PFSK-1 (cell line): ENCODE measurements around the gene LHX5.

ENCODE experiments used
- FOXP2 ChIP-seq: optimal IDR thresholded peaks from 2 replicates; pipeline ENCODE3; 2011; ENCODE audit warnings: borderline replicate concordance, control low read depth, inconsistent platforms; ENCODE audit not compliant: insufficient read depth; ENCODE audit errors: extremely low read length, extremely low read depth
- POLR2AphosphoS5 ChIP-seq: IDR thresholded peaks from 2 replicates; pipeline ENCODE4 v1.6.1; 2012; ENCODE audit warnings: low read depth, mild to moderate bottlenecking, control low read depth, low read length, moderate library complexity
- SIN3A ChIP-seq: IDR thresholded peaks from 2 replicates; pipeline ENCODE4 v1.6.1; 2012; ENCODE audit warnings: mild to moderate bottlenecking, low read length, moderate library complexity, borderline replicate concordance; ENCODE audit not compliant: insufficient read depth
- TAF1 ChIP-seq: IDR thresholded peaks from 2 replicates; pipeline ENCODE4 v1.6.1; 2012; ENCODE audit warnings: low read length, control low read depth, borderline replicate concordance; ENCODE audit not compliant: insufficient read depth
- TF ChIP-seq, protein P1 (sequence below), 2 experiments: IDR thresholded peaks; 2 replicates each; pipeline versions ENCODE4 v1.6.1 to v1.8.0; 2011 to 2012; ENCODE audit warnings: low read depth in 2 of 2, low read length in 2 of 2, control low read depth in 1 of 2, inconsistent platforms in 1 of 2, mild to moderate bottlenecking in 1 of 2, moderate library complexity in 1 of 2; ENCODE audit not compliant: insufficient read depth in 1 of 2

DNA sequence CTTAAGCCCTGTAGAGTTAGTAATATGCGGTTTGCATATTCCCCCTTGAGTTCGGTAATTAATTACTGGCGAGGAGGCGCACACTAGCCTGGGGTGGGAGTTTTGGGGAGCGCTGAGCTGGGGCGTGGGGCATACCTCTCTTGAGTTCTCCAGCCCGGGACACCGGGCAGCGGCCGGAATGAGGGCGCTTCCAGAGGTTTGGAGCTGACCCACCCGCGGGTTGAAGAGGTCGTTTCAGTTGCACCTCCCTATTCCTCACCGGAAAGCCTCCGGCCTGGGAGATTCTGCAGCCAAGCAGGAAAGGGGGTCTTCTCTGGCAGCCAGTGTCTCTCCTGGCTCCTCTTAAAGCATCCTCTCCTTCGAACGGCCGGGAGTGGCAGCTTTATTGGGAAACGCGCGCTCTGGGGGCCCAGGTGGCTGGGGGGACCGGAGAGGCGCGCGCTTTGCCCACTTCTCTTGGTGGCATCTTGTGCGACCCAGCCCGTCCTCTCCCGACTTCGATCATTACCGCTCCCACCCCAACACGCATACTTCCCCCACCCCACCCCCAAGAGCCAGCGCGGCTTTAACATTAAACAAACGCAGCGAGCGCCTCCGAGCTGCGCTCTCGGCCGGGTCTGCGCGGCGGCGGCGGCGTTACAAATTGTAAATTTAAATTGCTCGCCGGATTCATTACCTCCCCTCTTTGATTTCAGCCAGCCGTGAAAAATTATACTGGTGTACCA lies 3.9 kb upstream of the LHX5 start:
- TF ChIP-seq POLR2AphosphoS5, result no peak
- TF ChIP-seq, protein P1, sequence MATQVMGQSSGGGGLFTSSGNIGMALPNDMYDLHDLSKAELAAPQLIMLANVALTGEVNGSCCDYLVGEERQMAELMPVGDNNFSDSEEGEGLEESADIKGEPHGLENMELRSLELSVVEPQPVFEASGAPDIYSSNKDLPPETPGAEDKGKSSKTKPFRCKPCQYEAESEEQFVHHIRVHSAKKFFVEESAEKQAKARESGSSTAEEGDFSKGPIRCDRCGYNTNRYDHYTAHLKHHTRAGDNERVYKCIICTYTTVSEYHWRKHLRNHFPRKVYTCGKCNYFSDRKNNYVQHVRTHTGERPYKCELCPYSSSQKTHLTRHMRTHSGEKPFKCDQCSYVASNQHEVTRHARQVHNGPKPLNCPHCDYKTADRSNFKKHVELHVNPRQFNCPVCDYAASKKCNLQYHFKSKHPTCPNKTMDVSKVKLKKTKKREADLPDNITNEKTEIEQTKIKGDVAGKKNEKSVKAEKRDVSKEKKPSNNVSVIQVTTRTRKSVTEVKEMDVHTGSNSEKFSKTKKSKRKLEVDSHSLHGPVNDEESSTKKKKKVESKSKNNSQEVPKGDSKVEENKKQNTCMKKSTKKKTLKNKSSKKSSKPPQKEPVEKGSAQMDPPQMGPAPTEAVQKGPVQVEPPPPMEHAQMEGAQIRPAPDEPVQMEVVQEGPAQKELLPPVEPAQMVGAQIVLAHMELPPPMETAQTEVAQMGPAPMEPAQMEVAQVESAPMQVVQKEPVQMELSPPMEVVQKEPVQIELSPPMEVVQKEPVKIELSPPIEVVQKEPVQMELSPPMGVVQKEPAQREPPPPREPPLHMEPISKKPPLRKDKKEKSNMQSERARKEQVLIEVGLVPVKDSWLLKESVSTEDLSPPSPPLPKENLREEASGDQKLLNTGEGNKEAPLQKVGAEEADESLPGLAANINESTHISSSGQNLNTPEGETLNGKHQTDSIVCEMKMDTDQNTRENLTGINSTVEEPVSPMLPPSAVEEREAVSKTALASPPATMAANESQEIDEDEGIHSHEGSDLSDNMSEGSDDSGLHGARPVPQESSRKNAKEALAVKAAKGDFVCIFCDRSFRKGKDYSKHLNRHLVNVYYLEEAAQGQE (IDR thresholded peaks at IDR 0.05; ENCODE audit: insufficient read depth in 1 of 2, low read depth in 2 of 2, low read length in 2 of 2), result no peak
- TF ChIP-seq FOXP2, result no peak
- TF ChIP-seq TAF1, result no peak
- TF ChIP-seq SIN3A, result no peak
